NB4 (cell line): ENCODE data around the gene CKLF.
"Not testable (repeated sequence)": the region's sequence is repeated elsewhere in the genome, so short reads cannot be mapped to it uniquely, and the experiment has no call there.

ENCODE experiments used
- DNase-seq: peaks from one replicate; pipeline ENCODE4 v3.0.0; 2010; ENCODE audit warnings: low read depth
- H3K4me3 ChIP-seq: one replicate; pipeline ENCODE4 v1.5.1; 2011; ENCODE audit warnings: mild to moderate bottlenecking, low read depth, low read length, moderate library complexity
- CTCF ChIP-seq: IDR thresholded peaks from one replicate; pipeline ENCODE4 v1.5.1; 2012; ENCODE audit warnings: low read depth, low read length
- MAX ChIP-seq: IDR thresholded peaks from 2 replicates; pipeline ENCODE4 v1.6.1; 2011; ENCODE audit warnings: low read depth, low read length
- MYC ChIP-seq: IDR thresholded peaks from 2 replicates; pipeline ENCODE4 v1.6.1; 2011; ENCODE audit warnings: low read depth, low read length
- POLR2A ChIP-seq: IDR thresholded peaks from 2 replicates; pipeline ENCODE4 v1.6.1; 2011; ENCODE audit warnings: mild to moderate bottlenecking; ENCODE audit not compliant: insufficient read length; ENCODE audit errors: extremely low read depth

The CKLF gene

GRCh38 chr16:66512272-66513110, 39.9 kb upstream of the CKLF start:
- TF ChIP-seq MYC: no peak
- TF ChIP-seq MAX: no peak
- no peak for TF ChIP-seq CTCF
- TF ChIP-seq POLR2A: no peak
- no peak overlapping the region for H3K4me3 ChIP-seq
- DNase-seq: no peak

GRCh38 chr16:66513111-66513723, 39.2 kb upstream of the CKLF start:
- H3K4me3 ChIP-seq: no peak overlapping the region
- TF ChIP-seq CTCF (no peak), POLR2A (no peak), MYC (no peak), MAX (no peak)
- no peak for DNase-seq

GRCh38 chr16:66514391-66514790, 38.0 kb upstream of the CKLF start:
- not testable (repeated sequence) for DNase-seq, H3K4me3 ChIP-seq

- not testable (repeated sequence) for DNase-seq, H3K4me3 ChIP-seq
Observed at GRCh38 chr16:66514980-66515595, 37.3 kb upstream of the CKLF start.

- peak; percentile 69 for DNase-seq
- no peak for TF ChIP-seq MAX
- peak; percentile 36 for TF ChIP-seq CTCF
- no peak overlapping the region for H3K4me3 ChIP-seq
Observed at GRCh38 chr16:66515596-66516508, 36.5 kb upstream of the CKLF start.

GRCh38 chr16:66516509-66516807, 35.9 kb upstream of the CKLF start:
- DNase-seq: no peak
- H3K4me3 ChIP-seq: peak overlapping the region; percentile 3
- TF ChIP-seq MAX (no peak), MYC (no peak), CTCF (no peak), POLR2A (no peak)
